ENCODE results near the gene NRXN3. TPM values are rescaled to one million over a fixed set of nuclear protein-coding genes. Genes with fewer than 3 reads are reported as not detected.

Gene NRXN3
- total and polyA plus RNA-seq, 7 donors, result 0.06 to 0.74 (median 0.15) TPM

DNA sequence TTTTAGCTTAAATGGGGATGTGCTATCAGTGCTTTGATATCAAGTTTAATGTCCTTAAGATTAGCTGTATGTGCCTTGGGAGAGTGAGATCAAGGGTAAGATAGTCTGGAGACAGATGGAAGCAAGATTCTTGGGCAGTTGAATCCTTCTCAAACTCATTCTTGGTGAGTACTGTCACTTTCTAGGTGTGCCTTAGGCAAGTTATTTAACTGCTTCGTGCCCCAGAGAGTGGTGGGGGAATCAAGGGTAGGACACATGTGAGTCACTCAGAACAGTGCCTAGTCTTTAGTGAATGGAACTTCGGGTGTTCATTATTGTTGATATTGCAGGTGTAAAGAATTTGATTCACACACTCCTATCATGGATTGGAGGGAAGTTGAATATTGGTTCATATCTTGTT is 1237.4 kb downstream of the NRXN3 start:
- no peak for DNase-seq
- no peak for ATAC-seq
- no peaks in the 10 kb centered on the region for H3K4me1 ChIP-seq
- no peaks in the 10 kb centered on the region for H3K9me3 ChIP-seq
- peaks cover 0 to 2% (median 0%) of the 10 kb centered on the region in 3 donors for H3K27me3 ChIP-seq (ENCODE audit: insufficient read depth in 3 of 3, low read length in 2 of 3)
- TF ChIP-seq, protein P1, sequence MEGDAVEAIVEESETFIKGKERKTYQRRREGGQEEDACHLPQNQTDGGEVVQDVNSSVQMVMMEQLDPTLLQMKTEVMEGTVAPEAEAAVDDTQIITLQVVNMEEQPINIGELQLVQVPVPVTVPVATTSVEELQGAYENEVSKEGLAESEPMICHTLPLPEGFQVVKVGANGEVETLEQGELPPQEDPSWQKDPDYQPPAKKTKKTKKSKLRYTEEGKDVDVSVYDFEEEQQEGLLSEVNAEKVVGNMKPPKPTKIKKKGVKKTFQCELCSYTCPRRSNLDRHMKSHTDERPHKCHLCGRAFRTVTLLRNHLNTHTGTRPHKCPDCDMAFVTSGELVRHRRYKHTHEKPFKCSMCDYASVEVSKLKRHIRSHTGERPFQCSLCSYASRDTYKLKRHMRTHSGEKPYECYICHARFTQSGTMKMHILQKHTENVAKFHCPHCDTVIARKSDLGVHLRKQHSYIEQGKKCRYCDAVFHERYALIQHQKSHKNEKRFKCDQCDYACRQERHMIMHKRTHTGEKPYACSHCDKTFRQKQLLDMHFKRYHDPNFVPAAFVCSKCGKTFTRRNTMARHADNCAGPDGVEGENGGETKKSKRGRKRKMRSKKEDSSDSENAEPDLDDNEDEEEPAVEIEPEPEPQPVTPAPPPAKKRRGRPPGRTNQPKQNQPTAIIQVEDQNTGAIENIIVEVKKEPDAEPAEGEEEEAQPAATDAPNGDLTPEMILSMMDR (IDR thresholded peaks at IDR 0.05), result no peak
- H3K27ac ChIP-seq, result no peak overlapping the region
- intact Hi-C loops (cut with DNase I), result no loop called here
- no peak overlapping the region for H3K4me3 ChIP-seq
- WGBS, 3 donors, result 67 to 92% (median 70%) methylated on average over 2 of the region's 2 CpGs
- H3K36me3 ChIP-seq (ENCODE audit: insufficient read depth in 1 of 2, low read depth in 1 of 2), result no peaks in the 10 kb centered on the region

DNA sequence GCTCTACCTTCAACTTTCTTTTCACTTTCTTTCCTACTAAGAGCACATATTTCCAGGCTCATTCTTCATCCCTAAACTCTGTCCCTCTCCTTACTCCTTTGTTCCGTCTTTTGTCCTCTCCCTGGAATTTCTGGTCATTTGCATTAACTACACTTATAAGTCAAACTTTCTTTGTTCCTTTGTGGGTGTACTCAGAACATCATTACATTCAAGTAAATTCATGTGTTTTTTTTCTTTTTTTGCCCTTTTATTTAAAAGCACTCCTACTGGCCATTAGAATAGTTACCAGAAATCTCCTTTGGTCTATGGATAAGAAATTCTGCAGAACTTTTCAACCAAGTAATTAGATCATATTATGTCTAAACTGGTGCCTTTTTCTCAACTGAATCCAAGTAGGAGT is 1238.5 kb downstream of the NRXN3 start:
- peaks cover 0 to 2% (median 0%) of the 10 kb centered on the region in 3 donors for H3K27me3 ChIP-seq (ENCODE audit: insufficient read depth in 3 of 3, low read length in 2 of 3)
- ATAC-seq, result no peak
- TF ChIP-seq, protein P1 (IDR thresholded peaks at IDR 0.05), result no peak
- H3K4me1 ChIP-seq, result no peaks in the 10 kb centered on the region
- no peak overlapping the region for H3K4me3 ChIP-seq
- intact Hi-C loops (cut with DNase I), result no loop called here
- no peaks in the 10 kb centered on the region for H3K9me3 ChIP-seq
- WGBS, 3 donors, result 89 to 94% (median 93%) methylated on average over 1 of the region's 1 CpG
- H3K36me3 ChIP-seq (ENCODE audit: insufficient read depth in 1 of 2, low read depth in 1 of 2), result no peaks in the 10 kb centered on the region
- no peak for DNase-seq
- no peak overlapping the region for H3K27ac ChIP-seq

DNA sequence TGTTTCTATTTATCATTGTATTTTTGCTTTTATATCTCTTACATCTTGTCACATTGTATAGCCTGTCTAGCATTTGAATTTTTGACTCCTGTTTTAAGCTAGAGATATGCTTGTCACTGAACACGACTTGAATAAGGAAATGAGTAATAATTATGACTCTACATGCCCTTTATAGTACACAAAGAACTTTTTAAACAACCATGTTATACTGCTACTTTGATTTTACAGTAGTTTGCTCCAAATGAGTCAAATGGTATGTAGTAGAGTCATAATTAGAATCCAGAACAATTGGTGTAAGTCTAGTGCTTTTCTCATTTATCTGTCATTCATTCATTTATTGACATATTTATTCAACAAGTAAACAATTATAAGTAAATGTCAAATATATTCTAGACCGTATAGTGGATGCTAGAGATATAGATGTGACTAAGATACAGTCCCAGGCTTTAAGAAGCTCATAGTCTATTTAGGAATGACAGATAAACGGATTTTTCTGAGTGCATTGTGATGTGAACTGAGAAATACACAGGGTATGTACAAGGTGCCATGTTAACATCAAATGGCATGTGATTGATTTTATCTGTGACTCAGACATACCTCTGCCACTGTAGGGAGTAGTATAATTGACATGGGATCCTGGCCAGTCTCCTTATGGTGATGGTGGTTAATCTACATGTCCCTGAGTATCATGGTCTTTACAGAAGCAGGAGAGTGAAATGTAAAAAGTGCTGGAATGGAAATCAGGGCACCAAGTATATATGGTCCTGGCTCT is 1241.4 kb downstream of the NRXN3 start:
- intact Hi-C loops (cut with DNase I), result no loop called here
- ATAC-seq (no peak), DNase-seq (no peak)
- TF ChIP-seq, protein P1 (IDR thresholded peaks at IDR 0.05), result no peak
- Histone ChIP-seq H3K4me1 (no peaks in the 10 kb centered on the region), H3K27ac (no peak overlapping the region), H3K4me3 (no peak overlapping the region), H3K36me3 (ENCODE audit: insufficient read depth in 1 of 2, low read depth in 1 of 2) (no peaks in the 10 kb centered on the region), H3K9me3 (no peaks in the 10 kb centered on the region), H3K27me3 (ENCODE audit: insufficient read depth in 3 of 3, low read length in 2 of 3) (no peaks in the 10 kb centered on the region)
- WGBS, 3 donors, result 80 to 89% (median 82%) methylated on average over 3 of the region's 3 CpGs

DNA sequence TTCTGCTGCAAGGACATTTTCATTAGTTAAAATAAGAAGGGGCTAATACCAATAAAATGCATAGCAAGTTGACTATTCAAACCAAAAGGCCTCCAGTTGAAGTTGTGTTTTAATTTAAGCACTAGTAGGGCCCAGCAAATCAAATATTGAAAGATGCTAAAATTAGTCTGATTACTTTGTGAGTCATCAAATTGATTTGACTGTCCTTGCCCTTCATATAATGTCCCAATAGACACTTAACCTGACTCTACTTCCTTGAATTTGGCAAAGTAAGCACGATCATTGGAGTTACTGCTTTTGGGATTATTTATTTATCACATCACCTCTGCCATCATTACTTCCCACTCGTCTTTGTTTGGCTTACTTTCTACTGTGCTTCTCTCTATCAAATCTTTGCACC is 1242.6 kb downstream of the NRXN3 start:
- intact Hi-C loops (cut with DNase I), result no loop called here
- no peak overlapping the region for H3K27ac ChIP-seq
- H3K4me3 ChIP-seq, result no peak overlapping the region
- no peaks in the 10 kb centered on the region for H3K36me3 ChIP-seq (ENCODE audit: insufficient read depth in 1 of 2, low read depth in 1 of 2)
- DNase-seq, result no peak
- TF ChIP-seq, protein P1 (IDR thresholded peaks at IDR 0.05), result no peak
- ATAC-seq, result no peak
- H3K27me3 ChIP-seq (ENCODE audit: insufficient read depth in 3 of 3, low read length in 2 of 3), result no peaks in the 10 kb centered on the region
- WGBS, 3 donors, result 58 to 86% (median 66%) methylated on average over 2 of the region's 2 CpGs
- H3K9me3 ChIP-seq, result no peaks in the 10 kb centered on the region
- no peaks in the 10 kb centered on the region for H3K4me1 ChIP-seq

Data from psoas muscle (tissue), 8 donors.